Medulla oblongata (tissue), 1 donor: ENCODE measurements around the gene ZNF620.
"Not testable (repeated sequence)": the region's sequence is repeated elsewhere in the genome, so short reads cannot be mapped to it uniquely, and the experiment has no call there.

Source experiments
- DNase-seq: peaks from one replicate; pipeline ENCODE4 v3.0.0-alpha.2; 2015; ENCODE audit errors: extremely low spot score

Gene ZNF620

DNA sequence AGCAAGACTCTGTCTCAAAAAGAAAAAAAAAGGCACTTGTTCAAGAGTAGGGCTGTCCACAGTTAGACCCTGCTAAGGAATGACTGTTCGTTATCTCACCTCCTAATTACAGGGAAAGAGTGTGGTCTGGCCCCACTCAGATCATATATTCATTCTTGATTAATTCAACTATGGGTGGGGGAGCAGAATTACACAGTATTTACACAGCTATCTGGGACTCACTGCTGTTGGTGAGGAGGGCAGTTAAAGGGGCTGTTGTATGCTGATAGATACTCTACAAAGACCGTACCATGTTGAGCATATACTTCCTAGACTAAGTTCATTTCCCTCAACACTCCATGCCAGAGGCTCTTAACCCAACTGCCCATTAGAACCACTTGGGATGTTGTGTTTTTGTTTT is 3.8 kb upstream of the ZNF620 start:
- DNase-seq = no peak

DNA sequence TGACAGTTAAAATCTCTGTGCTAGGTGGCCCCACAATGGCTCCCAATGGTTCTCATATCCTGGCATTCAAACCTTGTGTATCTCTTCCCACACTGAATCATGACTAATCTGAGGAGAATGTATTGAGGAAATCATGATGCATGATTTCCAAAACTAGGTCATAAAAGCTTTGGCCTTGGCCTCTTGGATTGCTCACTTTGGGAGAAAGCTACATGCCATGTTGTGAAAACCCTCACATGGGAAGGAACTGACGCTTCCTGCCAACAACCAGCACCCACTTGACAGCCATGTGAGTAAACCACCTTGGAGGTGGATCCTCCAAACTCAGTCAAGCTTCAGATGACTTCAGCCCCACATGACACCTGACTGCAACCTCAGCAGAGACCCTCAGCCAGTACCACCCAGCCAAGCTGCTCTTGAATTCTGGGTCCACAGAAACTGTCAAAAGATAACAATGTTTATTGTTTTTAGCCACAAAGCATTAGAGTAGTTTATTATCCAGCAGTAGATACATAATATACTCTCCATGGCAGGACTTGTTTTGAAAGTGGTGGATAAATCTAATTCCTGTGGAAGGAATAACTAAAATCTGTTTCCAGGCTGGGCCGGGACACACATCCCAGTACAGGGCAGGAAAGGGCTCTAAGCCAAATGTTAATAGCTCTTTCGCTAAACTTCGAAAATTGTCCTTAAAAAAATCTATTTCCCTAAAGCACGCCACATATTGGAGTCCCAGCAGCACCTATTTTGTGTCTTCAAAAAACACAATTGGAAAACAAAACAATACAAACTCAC is 1.0 kb upstream of the ZNF620 start:
- DNase-seq = no peak

DNA sequence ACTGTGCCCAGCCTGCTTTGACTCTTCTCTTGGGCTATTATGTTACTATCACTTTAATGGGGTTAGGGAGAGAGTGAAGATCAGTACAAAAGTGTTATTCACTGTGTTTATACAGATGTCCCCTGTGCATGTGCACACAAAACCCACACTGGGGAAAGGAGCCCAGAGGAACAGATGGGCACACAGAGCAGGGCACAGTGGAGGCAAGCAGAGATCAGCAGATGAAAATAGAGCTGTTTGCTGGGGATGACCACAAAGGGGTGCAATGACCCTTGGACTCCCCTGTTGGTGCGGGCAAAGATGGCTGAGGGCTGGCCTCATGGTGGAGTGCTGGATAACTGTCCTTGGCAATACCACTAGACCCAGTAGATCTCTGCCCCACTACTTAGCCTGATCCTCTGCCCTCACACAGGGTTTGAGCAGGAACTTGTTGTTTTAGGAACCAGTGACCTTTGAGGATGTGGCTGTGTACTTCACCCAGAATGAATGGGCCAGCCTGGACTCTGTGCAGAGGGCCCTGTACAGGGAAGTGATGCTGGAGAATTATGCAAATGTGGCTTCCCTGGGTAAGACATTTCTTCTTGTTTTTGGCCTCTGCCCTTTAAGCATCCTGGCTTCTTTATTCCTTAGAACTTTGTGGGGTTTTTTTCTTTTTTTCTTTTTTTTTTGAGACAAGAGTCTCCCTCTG is 5.3 kb downstream of the ZNF620 start:
- DNase-seq = no peak

DNA sequence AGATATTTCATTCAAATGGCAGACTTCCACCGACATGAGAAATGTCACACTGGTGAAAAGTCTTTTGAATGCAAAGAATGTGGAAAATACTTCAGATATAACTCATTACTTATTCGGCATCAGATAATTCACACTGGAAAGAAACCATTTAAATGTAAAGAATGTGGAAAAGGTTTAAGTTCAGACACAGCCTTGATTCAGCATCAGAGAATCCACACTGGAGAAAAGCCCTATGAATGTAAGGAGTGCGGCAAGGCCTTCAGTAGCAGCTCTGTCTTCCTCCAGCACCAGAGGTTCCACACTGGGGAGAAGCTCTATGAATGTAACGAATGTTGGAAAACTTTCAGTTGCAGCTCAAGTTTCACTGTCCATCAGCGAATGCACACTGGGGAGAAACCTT is 10.4 kb downstream of the ZNF620 start:
- DNase-seq = no peak

DNA sequence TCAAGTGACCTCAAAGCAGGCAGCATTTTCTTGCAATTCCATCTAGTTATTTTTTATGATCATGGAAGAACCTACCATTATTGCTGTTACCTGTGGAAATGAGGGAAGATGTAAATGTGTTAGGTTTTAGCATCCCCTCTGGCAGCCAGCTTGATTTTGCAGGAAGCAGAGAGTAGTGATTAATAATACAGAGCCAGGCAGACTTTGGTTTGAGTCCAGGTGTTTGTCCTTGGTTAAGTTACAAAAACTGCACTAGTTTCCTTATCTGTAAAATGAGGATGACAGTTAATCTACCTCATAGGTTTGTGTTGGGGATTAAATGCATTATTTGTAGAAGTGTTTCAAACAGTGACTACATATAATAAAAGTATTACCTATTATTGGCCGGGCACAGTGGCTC is 12.2 kb downstream of the ZNF620 start:
- no peak for DNase-seq

DNA sequence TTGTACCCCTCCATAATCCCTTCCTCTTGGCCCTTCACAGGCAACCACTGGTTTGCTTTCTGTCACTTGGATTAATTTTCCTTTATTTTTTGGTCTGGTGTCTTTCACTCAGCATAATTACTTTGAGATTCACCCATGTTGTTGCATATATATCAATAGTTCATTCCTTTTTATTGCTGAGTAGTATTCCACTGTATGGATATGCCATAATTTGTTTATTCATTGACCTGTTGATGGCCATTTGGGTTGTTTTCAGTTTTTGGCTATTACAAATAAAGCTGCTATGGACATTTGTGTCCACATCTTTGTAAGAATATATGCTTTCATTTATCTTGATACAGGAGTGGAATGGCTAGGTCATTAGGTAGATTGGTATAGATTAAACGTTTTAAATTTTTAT is 13.0 kb downstream of the ZNF620 start:
- no peak for DNase-seq

DNA sequence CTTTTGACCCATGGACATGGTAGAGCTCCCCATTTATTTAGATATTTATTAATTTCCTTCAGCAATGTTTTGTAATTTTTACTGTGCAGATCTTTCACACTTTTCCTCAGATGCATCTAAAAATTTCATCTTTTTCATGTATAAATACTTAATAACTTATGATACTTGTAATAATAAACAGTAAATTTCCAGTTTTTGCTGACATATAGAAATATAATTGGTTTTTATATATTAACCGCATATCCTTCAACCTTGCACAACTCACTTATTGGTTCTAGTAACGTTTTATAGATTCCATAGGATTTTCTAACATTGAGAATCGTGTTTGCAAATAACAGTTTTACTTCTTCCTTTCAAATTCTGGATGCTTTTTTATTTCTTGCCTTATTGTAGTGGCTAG is 15.4 kb downstream of the ZNF620 start:
- DNase-seq = no peak

DNA sequence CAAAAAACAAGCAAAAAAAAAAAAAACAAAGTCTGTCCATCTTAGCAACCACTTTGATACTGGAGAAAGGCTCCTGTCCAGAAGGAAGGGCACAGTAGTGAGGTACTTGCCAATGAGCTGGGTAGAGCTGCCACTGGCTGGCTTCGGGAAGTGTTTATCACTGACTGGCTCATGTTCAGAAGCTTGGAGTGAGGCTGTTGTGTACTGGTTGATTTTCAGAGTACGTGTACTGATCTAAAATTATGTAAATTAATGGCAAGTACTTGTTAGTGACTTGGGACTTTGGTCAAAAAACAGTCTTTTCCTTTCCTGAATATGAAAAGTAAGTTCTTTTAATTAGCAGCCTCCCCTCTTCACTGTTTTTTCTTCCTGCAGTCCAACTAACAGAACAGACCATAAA is 17.9 kb downstream of the ZNF620 start:
- DNase-seq = peak; percentile 52

DNA sequence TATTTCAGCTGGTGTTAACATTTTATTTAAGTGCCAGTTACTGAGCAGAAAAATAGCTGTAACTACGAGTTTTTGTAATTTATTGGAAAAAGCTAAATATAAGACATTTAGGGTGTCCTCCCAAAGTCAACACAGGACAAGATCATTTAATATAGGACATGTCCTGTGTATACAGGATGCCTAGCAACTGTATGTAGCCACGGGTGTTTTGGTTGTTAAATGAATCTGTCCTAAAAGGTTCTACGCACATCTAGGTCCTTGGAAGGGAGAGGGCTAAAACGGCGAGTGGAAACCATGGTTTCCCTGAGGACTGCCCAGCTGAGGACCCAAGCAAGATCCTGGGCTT is 18.4 kb downstream of the ZNF620 start:
- peak; percentile 35 for DNase-seq

DNA sequence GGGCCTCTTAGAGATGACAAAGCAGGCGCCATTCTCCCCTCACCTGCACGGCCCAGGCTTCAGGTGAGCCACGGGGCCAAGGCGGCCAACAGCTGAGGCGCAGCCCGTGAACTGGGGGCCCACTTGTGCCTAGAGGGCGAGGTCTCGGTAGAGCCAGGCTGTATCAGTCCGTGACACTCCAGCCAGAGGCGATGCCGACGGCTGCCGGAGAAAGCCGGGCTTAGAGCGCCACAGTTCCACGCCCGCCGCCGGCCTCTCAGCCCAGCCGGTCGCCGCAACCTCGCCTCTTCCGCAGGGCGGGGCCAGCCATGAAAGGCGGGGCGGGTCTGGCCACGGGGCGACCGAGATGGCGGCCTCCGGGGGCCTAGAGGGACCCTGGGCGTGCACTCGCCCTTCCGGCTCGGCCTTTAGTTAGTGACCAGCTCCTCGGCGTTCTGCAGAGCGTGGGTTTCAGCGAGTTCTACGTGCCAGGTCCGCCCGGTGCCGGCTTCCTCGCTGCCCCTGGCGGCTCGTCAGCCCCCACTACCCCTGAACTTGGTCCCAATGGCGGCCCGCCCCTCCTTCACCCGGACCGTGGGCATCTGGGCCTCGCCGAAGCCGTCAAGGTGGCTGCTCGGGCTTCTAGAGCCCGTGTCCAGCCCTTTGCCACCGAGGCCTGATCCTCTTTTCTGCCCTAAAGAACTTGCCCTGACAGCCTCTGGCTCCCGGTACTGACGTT is 18.9 kb downstream of the ZNF620 start, which contains the start of gene ZNF621:
Gene ZNF621, plus strand, starts transcription at position 393 of the 718 bp plus-strand sequence. CDS start 881 bp downstream, outside the sequence.
- peak; percentile 89 for DNase-seq

DNA sequence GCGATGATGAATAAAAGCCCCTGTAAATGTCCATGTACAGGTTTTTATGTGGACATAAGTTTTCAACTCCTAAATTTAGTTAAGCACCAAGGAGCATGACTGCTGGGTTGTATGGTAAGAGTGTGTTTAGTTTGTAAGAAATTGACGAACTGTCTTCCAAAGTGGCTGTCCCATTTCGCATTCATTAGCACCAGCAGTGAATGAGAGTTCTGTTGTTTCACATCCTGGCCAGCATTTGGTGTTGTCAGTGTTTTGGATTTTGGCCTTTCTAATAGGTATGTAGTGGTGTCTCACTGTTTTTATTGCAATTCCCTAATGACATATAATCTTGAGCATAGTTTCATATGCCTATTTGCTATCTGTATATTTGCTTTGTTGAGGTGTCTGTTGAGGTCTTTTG is 22.6 kb downstream of the ZNF620 start:
- DNase-seq = peak; percentile 22

DNA sequence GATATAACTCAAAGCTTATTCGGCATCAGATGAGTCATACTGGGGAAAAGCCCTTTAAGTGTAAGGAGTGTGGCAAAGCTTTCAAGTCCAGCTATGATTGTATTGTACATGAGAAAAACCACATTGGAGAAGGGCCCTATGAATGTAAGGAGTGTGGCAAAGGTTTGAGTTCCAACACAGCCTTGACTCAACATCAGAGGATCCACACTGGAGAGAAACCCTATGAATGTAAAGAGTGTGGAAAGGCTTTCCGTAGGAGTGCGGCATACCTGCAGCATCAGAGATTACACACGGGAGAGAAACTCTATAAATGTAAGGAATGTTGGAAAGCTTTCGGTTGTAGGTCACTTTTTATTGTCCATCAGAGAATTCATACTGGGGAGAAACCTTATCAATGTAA is 26.4 kb downstream of the ZNF620 start:
- DNase-seq = no peak

DNA sequence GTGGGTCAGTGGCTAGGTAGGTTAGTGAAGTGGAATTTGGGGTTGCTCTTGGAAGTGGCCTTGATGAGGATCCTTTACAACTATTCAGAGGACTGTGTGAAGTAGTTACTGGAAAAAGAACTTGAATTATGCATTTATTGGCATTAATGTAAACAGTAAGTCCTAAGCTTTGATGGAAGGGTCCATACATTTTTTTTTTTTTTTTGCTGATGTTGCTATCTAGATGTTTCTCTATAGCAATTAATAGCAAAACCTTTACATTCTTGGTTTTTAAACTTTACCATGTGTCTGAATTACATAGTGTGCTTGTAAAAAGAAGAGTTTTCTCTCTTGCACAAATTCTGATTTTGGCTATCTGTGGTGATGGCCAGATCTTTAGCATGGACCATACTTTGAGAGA is 28.4 kb downstream of the ZNF620 start:
- no peak for DNase-seq

DNA sequence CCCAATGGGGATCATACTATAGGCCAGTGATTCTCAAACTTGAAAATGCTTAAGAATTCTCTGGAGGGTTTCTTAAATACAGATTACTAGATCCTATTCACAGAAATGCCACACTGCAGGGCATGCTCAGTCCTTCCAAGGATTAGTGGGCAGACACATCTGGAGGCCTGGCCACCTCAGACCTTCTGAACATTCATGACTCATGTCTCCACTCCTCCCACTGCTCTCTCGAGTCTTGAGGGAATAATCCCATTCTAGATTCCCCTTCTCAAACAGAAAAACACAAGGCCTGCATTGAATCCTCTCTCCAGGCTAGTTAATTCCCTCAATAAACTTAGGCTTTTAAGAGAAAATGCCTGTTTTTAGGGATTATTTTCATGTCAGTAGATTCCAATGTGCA is 41.0 kb downstream of the ZNF620 start:
- no peak for DNase-seq

DNA sequence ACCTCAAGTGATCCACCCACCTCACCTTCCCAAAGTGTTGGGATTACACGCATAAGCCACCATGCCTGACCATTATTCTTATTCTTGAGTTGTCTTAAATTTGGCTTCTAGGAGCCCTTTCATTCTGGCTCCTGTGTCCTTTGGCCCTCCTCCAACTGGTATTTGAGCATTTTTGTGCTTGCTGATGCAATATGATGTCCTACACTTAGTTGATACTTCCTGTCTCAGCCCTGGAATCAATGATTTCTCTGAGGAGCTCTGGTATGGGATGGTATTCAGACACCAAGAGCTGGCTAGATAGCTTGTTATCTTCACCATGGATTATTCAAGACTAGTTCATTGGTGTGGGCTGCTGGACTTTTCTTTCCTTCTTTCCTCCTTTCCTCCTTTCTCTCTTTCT is 44.3 kb downstream of the ZNF620 start:
- DNase-seq = no peak

DNA sequence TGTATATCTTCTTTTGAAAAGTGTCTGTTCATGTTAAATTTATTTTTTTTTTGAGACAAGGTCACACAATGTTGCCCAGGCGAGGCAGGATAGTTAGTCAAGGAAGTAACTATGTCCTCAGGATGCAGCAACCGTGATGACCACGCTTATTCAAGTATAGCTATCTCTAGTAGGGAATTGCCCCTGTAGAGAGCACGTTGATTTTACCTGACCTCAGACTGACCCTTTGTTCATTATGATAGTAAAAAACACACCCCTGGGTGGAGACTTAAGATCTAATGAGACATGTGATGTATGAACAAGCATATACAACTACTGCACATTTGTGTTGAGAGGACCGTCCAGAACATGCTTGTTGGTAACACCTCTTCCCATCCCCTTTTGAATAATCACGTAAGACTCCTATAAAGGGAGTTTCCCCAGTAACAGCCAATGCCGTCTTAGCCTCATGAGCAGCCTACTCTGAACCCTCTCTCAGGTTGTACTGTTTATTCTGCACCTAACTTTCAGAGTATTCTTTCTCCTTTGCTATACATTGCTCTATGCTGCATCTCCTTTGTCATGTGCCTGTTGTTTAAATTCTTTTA is 51.8 kb downstream of the ZNF620 start:
- no peak for DNase-seq

DNA sequence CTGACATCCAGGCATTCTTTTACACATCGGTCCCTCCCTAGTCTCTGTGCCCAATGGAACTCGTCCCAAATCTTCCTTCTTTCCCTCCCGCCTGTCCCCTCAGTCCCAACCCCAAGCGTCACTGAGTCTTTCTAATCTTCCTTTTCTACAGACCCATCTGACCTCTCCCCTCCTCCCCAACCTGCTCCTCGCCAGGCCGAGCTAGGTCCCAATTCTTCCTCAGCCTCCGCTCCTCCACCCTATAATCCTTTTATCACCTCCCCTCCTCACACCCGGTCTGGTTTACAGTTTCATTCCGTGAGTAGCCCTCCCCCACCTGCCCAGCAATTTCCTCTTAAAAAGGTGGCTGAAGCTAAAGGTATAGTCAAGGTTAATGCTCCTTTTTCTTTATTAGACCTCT is 56.6 kb downstream of the ZNF620 start:
- DNase-seq = not testable (repeated sequence)

DNA sequence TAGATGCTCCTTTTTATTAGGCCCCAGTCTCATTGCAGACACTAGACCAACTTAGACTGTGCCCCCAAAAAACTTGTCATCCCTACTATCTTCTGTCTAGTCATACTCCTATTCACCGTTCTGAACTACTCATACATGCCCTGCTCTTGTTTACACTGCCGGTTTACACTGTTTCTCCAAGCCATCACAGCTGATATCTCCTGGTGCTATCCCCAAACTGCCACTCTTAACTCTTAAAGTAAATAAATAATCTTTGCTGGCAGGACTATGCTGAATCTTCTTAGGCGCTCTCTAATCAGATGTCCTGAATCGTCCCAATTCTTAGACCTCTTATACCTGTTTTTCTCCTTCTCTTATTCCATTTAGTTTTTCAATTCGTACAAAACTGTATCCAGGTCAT is 59.8 kb downstream of the ZNF620 start:
- DNase-seq = not testable (repeated sequence)

DNA sequence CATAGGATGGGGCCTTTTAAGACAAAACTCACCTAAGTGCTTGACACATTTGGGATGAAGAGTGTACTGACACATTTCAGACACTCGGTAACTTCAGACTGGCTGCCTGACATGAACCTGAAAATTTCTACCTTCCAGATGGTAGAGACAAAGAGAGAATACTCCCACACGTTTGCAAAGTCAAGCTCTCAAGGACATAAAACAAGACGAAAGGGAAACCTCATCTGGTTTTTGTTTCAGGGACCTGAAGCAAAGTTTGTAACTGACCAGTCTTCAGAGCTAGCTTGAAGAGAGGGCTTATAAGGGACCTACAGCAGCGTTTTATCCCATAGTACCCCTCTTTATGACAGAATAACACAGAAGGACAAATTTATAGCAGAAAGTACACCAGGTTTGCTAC is 60.9 kb downstream of the ZNF620 start:
- no peak for DNase-seq
